ENCODE data around the gene MEGF11.

DNA sequence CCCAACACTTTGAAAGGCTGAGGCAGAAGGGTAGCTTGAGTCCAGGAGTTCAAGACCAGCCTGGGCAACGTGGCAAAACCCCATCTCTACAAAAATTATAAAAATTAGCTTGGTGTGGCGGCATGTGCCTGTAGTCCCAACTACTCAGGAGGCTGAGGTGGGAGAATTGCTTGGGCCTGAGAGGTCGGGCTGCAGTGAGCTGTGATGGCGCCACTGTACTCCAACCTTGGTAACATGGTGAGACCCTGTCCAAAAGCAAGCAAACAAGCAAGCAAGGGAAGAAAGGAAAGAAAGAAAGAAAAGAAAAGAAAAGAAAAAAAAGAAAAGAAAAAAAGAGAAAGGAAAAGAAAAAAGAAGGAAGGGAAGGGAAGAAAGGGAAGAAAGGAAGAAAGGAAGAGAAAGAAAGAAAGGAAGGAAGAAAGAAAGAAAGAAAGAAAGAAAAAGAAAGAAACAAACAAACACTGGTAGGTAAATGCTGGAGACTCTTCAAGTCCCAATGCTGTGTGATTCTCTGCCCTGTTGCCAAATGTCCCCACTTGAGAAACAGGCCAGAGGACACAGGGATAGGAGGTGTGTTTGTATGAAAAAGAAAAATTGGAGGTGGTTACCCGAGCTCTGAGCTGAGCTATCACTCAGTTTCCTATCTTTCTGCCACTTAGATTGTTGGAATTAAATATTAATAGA, 263.1 kb downstream of the MEGF11 start:
- TF ChIP-seq CTCF (IDR thresholded peaks at IDR 0.05; ENCODE audit: low read length) (no peak), EZH2 (IDR thresholded peaks at IDR 0.05; ENCODE audit: borderline replicate concordance, low read length) (no peak)
